A673 (cell line): ENCODE results near the gene BBS12. TPM values are rescaled to one million over a fixed set of nuclear protein-coding genes. Genes with fewer than 3 reads are reported as not detected.

Source experiments
- BruUV-seq: library from RNA; stranded (reverse); fragments of 400-500 nt; replicated peaks from 2 replicates; lab custom pipeline; 2021; lab: Mats Ljungman, UMichigan
- CTCF ChIA-PET: fragments of 300-600 bp; sonication (Branson Sonifier 250); formaldehyde crosslinking; loops from one replicate; lab custom pipeline; 2022; ENCODE audit warnings: antibody characterized with exemption; lab: Charles Lee
- POLR2A ChIA-PET: fragments of 300-600 bp; sonication (Branson Sonifier 250); formaldehyde crosslinking; loops from one replicate; lab custom pipeline; 2022; ENCODE audit warnings: antibody characterized with exemption; ENCODE audit not compliant: low non-redundant PET; lab: Charles Lee
- DNase-seq: peaks from one replicate; pipeline ENCODE4 v3.0.0-alpha.2; 2015; ENCODE audit warnings: low spot score
- H3K27ac ChIP-seq: fragments of 200-600 bp; sonication (generic); 2 replicates; pipeline ENCODE4 v1.5.1; 2016; ENCODE audit warnings: mixed run types, low read depth, mild to moderate bottlenecking, mixed read lengths, antibody characterized with exemption, low read length; ENCODE audit not compliant: poor library complexity, severe bottlenecking
- H3K27me3 ChIP-seq: fragments of 200-600 bp; sonication (generic); replicated peaks from 2 replicates; pipeline ENCODE4 v1.6.1; 2017; ENCODE audit warnings: mixed run types, low read depth, mild to moderate bottlenecking, mixed read lengths, antibody characterized with exemption, low read length; ENCODE audit not compliant: insufficient read depth, poor library complexity
- H3K36me3 ChIP-seq: fragments of 200-600 bp; sonication (generic); 2 replicates; pipeline ENCODE4 v1.6.1; 2016; ENCODE audit warnings: mixed run types, mild to moderate bottlenecking, mixed read lengths, antibody characterized with exemption, low read length; ENCODE audit not compliant: insufficient read depth, poor library complexity, severe bottlenecking
- H3K4me1 ChIP-seq: fragments of 200-600 bp; sonication (generic); 2 replicates; pipeline ENCODE4 v1.6.1; 2017; ENCODE audit warnings: mixed run types, mild to moderate bottlenecking, mixed read lengths, antibody characterized with exemption, low read length; ENCODE audit not compliant: insufficient read depth, poor library complexity, severe bottlenecking
- H3K4me3 ChIP-seq: fragments of 200-600 bp; sonication (generic); 2 replicates; pipeline ENCODE4 v1.5.1; 2016; ENCODE audit warnings: low read depth, mixed run types, mild to moderate bottlenecking, mixed read lengths, low read length; ENCODE audit not compliant: poor library complexity, severe bottlenecking
- H3K9me3 ChIP-seq: fragments of 200-600 bp; sonication (generic); 2 replicates; pipeline ENCODE4 v1.6.1; 2016; ENCODE audit warnings: mixed run types, low read depth, mild to moderate bottlenecking, mixed read lengths, antibody characterized with exemption, low read length; ENCODE audit not compliant: poor library complexity, severe bottlenecking
- CTCF ChIP-seq: fragments of 300-800, 200-600 bp; sonication (generic); conservative IDR thresholded peaks from 2 replicates; pipeline ENCODE4 v1.5.1; 2017; ENCODE audit warnings: low read depth, mild to moderate bottlenecking, antibody characterized with exemption, low read length, moderate library complexity, mixed read lengths
- EZH2 ChIP-seq: fragments of 200-600 bp; sonication (generic); IDR thresholded peaks from 2 replicates; pipeline ENCODE4 v1.6.1; 2017; ENCODE audit warnings: borderline replicate concordance, low read depth, mild to moderate bottlenecking, mixed read lengths, antibody characterized with exemption, low read length; ENCODE audit not compliant: poor library complexity, severe bottlenecking
- intact Hi-C: fragments of 100-400 bp; cut with micrococcal nuclease; formaldehyde crosslinking; loops from one replicate; pipeline ENCODE4 v1.10.0; 2022; ENCODE audit not compliant: unreplicated experiment
- total RNA-seq: library from RNA; stranded (reverse); gene quantifications from 2 replicates; pipeline ENCODE4 v1.2.3, GENCODE V29; 2021

Gene BBS12
- total RNA-seq, 1 experiment from 2014 or later, result 1.9 TPM

DNA sequence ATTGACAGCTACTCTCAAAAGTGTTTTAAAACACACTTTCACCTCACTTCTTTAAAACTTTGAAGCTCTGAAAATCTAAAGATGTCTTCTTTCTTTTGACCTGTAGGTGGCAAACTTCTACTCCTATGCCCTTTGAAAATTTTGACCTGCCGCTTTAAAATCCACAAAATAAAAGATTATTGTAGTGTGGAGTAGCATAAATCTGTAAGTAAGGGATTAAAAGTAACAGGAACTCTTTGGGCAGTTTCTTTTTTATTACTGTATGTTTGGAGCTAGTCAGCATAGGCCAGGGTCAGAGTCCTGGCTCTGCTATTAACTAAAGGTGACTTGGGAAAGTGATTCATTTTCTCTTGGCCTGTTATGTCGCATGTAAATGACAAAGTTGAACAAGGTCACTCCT is 25.5 kb downstream of the BBS12 start:
- CTCF ChIA-PET, result interaction anchor here (0.9 to 2.0 kb wide), 2 partner anchors 156 kb away, joined by 3 to 8 read pairs; no protein-coding TSS in a partner anchor
- intact Hi-C loops, result loop anchor here (2.0 kb wide), 1 partner anchor 157 kb away; no protein-coding TSS in a partner anchor
- Histone ChIP-seq H3K36me3 (no peaks in the 10 kb centered on the region), H3K4me1 (peaks cover 5% of the 10 kb centered on the region), H3K9me3 (no peaks in the 10 kb centered on the region), H3K27ac (no peak overlapping the region), H3K27me3 (no peaks in the 10 kb centered on the region), H3K4me3 (no peak overlapping the region)
- peak; percentile 81 for TF ChIP-seq CTCF
- no peak for TF ChIP-seq EZH2
- POLR2A ChIA-PET, result no interaction called here
- BruUV-seq, result no TSS peak
- peak; percentile 62 for DNase-seq

- DNase-seq, result peak; percentile 16
- Histone ChIP-seq H3K4me3 (no peak overlapping the region), H3K36me3 (no peaks in the 10 kb centered on the region), H3K9me3 (no peaks in the 10 kb centered on the region), H3K27ac (no peak overlapping the region), H3K27me3 (no peaks in the 10 kb centered on the region), H3K4me1 (peaks cover 8% of the 10 kb centered on the region)
- POLR2A ChIA-PET, result no interaction called here
- TF ChIP-seq CTCF (peak; percentile 41), EZH2 (no peak)
- CTCF ChIA-PET, result no interaction called here
- intact Hi-C loops, result loop anchor here (2.0 kb wide), 1 partner anchor 155 kb away; no protein-coding TSS in a partner anchor
- no TSS peak for BruUV-seq
Observed at GRCh38 chr4:122759639-122760310, 27.3 kb downstream of the BBS12 start.

DNA sequence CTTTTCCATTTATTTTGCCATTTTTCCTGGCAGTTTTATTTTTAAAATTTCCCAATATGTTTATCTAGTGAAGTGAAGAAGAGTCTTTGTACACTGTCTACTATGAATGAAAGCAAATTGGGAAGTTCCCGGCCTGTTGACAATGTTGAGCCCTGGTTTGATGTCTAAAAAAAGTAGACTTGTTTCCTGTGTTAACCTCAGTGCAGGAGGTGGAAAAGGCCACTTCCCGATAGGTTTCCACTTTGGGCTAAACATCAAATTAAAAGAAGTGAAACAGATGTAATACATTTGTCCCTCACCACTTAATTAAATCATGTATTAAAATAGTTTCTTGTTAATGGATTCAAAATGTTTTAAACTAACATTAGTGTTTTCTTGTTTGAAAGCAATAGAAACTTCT is 30.0 kb downstream of the BBS12 start:
- POLR2A ChIA-PET, result no interaction called here
- H3K9me3 ChIP-seq, result no peaks in the 10 kb centered on the region
- H3K27ac ChIP-seq, result no peak overlapping the region
- TF ChIP-seq EZH2 (no peak), CTCF (no peak)
- peaks cover 10% of the 10 kb centered on the region for H3K4me1 ChIP-seq
- no peak for DNase-seq
- BruUV-seq, result no TSS peak
- CTCF ChIA-PET, result no interaction called here
- no peak overlapping the region for H3K4me3 ChIP-seq
- H3K36me3 ChIP-seq, result no peaks in the 10 kb centered on the region
- intact Hi-C loops, result loop anchor here (1.0 kb wide), 1 partner anchor 160 kb away; the partner anchor contains the start of gene NUDT6
- H3K27me3 ChIP-seq, result no peaks in the 10 kb centered on the region
